Progenitor cell of endocrine pancreas (in vitro differentiated cells): ENCODE measurements around the gene WDR76. TPM values are rescaled to one million over a fixed set of nuclear protein-coding genes. Genes with fewer than 3 reads are reported as not detected.

Source experiments
- DNase-seq: peaks from one replicate; pipeline ENCODE4 v3.0.0; 2021; ENCODE audit warnings: low spot score; ENCODE audit not compliant: unreplicated experiment
- H3K27ac Mint-ChIP-seq: 2 replicates; pipeline ENCODE4 v1.8.0; 2021; ENCODE audit warnings: mild to moderate bottlenecking, moderate library complexity, mixed read lengths
- H3K27me3 Mint-ChIP-seq: 2 replicates; pipeline ENCODE4 v1.8.0; 2021; ENCODE audit warnings: mixed read lengths
- H3K36me3 Mint-ChIP-seq: 2 replicates; pipeline ENCODE4 v1.8.0; 2022; ENCODE audit warnings: mixed read lengths; ENCODE audit not compliant: insufficient read depth
- H3K4me1 Mint-ChIP-seq: 2 replicates; pipeline ENCODE4 v1.8.0; 2021; ENCODE audit warnings: low read depth, mixed read lengths
- H3K4me3 Mint-ChIP-seq: 2 replicates; pipeline ENCODE4 v1.8.0; 2021; ENCODE audit warnings: low read depth, mild to moderate bottlenecking, moderate library complexity, mixed read lengths
- H3K9me3 Mint-ChIP-seq: 2 replicates; pipeline ENCODE4 v1.8.0; 2021; ENCODE audit warnings: low read depth, mixed read lengths
- total RNA-seq: library from RNA; stranded (reverse); gene quantifications from 2 replicates; pipeline ENCODE4 v1.2.1, GENCODE V29; 2021
- TF ChIP-seq, protein P1 (sequence below): fragments of 200-600 bp; sonication (generic); IDR thresholded peaks from one replicate; pipeline ENCODE4 v1.5.0; 2021; ENCODE audit warnings: antibody characterized with exemption, mild to moderate bottlenecking; ENCODE audit not compliant: unreplicated experiment

The WDR76 gene
- total RNA-seq, 1 donor from 2014 or later = 11.2 TPM

DNA sequence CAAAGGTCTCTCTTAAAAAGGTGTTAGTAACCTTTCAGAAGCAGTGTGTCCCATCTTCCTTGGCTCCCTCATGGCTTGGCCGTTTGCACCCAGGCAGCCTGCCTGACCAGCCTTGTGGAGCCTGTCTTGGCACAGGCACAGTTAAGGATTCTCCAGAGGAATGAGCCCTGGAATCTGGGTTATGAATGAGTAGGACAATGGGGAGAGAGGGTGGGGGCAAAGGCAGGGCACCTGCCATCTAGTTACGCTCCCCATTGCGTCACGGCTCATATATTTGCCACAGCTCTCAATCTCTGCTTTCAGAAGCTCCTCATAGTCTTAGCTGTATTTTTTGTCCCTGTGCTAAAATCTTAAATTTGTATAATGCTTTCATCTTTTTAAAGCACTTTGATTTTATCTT is 50.6 kb downstream of the WDR76 start:
- TF ChIP-seq, protein P1, sequence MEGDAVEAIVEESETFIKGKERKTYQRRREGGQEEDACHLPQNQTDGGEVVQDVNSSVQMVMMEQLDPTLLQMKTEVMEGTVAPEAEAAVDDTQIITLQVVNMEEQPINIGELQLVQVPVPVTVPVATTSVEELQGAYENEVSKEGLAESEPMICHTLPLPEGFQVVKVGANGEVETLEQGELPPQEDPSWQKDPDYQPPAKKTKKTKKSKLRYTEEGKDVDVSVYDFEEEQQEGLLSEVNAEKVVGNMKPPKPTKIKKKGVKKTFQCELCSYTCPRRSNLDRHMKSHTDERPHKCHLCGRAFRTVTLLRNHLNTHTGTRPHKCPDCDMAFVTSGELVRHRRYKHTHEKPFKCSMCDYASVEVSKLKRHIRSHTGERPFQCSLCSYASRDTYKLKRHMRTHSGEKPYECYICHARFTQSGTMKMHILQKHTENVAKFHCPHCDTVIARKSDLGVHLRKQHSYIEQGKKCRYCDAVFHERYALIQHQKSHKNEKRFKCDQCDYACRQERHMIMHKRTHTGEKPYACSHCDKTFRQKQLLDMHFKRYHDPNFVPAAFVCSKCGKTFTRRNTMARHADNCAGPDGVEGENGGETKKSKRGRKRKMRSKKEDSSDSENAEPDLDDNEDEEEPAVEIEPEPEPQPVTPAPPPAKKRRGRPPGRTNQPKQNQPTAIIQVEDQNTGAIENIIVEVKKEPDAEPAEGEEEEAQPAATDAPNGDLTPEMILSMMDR = no peak
- Mint-ChIP-seq H3K4me1 (no peaks in the 10 kb centered on the region), H3K4me3 (no peak overlapping the region), H3K36me3 (peaks cover 8% of the 10 kb centered on the region), H3K27me3 (no peaks in the 10 kb centered on the region), H3K27ac (no peak overlapping the region), H3K9me3 (no peaks in the 10 kb centered on the region)
- no peak for DNase-seq

DNA sequence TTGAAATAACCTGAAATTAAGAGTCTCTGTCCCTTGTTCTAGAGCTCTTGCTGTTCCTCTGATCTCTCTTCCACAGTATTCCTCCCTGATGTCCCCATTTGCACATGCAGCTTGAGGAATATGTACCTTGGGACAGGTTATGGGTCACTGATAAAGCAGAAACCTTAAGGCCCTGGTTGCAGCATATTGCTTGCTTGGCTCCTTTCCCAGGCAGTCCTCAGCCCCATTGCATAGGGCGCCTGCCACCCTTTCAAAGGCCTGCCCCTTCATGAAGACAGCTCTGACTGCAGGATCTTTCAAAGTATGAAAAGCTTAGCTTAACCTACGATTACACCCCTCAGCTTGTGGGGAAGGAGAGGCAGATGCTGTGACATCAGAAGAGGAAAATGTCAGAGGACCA is 51.6 kb downstream of the WDR76 start:
- Mint-ChIP-seq H3K4me3 (no peak overlapping the region), H3K9me3 (no peaks in the 10 kb centered on the region), H3K27me3 (no peaks in the 10 kb centered on the region), H3K4me1 (no peaks in the 10 kb centered on the region), H3K27ac (no peak overlapping the region), H3K36me3 (peaks cover 6% of the 10 kb centered on the region)
- DNase-seq = no peak
- TF ChIP-seq, protein P1 = no peak

DNA sequence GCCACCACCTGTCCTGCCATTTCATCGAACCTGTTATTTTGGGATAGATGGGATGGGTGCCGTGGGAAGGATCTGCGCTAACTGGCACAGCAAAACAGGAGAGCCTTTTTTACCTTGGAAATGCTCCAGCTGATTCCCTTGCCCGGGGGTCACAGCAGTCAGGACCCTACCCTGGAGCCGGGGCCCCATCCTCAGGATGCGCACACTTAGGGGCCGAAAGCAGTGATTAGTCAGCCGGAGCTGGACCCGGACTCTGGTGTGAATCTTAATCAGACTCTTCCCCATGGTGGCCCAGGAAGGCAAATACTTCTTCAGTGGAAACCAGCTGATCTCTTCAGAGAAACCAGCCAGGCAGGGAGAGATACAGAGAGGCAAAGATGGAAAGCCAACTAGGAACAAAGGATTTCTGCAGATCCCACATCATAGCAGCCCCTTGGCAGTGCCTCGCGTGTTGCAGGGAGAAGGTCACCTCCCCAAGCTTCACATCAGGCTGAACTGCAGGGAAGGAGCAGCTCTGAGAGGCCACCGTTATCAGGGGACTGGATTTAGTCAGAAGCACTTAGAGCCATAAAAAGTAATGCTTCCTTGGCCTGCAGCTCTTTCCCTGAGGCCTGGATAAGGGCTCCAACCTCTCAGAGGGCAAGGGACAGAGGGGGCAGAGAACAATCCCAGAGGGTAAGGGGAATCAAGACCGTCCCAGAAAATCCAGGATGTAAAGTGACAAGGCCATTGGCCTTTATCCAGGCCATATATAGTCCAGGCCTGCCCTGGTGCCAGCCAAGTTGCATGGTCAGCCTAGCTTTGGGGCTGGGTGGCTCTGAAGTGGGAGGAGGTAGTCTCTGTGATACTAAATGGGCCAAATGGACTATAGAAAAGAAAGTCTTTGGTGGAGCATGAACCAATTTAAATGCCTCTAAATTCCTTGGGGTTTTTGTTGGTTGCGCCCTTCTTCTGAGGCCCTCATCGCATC is 52.9 kb downstream of the WDR76 start:
- no peak overlapping the region for H3K27ac Mint-ChIP-seq
- H3K4me3 Mint-ChIP-seq = no peak overlapping the region
- TF ChIP-seq, protein P1 = no peak
- no peaks in the 10 kb centered on the region for H3K27me3 Mint-ChIP-seq
- no peak for DNase-seq
- no peaks in the 10 kb centered on the region for H3K4me1 Mint-ChIP-seq
- H3K9me3 Mint-ChIP-seq = no peaks in the 10 kb centered on the region
- H3K36me3 Mint-ChIP-seq = peaks cover 9% of the 10 kb centered on the region

DNA sequence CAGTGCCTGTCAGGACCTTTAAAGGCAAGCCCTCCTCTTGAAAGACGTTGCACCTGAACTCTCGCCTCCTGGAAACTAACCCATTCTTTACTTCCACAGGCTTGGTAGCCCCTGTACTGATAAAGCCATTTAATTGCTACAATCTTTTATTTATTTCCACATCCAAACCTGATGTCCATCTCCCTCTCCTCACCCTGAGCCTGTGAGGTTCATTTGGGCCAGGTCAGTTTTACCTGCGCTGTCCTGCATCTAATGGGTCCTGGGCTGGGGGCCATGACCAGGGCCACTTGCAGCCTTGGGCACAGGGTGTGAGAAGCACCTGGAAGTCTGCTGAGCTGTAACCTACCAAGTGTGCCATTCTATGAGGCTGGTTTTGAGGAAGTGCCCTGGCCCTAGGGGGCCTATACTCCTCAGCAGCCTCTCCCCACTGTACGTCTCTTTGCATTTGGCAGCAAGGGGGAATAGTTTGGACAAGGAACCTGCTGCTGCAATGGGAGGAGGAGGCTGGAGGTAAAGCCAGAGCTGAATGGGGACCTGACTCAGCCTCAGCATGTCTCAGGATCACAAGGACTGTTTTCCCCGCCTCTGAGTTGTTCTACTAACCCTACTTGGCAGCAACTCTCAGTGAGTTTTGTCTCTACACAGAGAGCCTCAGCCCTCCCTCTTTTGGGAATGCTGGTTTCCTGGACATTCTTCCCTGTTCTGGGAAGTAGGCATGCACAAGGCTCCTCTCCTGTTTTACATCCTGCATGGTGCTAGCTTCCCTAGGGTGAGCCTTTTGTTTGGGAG is 53.8 kb downstream of the WDR76 start:
- Mint-ChIP-seq H3K4me1 (no peaks in the 10 kb centered on the region), H3K9me3 (no peaks in the 10 kb centered on the region), H3K27me3 (no peaks in the 10 kb centered on the region), H3K4me3 (no peak overlapping the region), H3K36me3 (peaks cover 12% of the 10 kb centered on the region), H3K27ac (no peak overlapping the region)
- DNase-seq = no peak
- TF ChIP-seq, protein P1 = no peak

DNA sequence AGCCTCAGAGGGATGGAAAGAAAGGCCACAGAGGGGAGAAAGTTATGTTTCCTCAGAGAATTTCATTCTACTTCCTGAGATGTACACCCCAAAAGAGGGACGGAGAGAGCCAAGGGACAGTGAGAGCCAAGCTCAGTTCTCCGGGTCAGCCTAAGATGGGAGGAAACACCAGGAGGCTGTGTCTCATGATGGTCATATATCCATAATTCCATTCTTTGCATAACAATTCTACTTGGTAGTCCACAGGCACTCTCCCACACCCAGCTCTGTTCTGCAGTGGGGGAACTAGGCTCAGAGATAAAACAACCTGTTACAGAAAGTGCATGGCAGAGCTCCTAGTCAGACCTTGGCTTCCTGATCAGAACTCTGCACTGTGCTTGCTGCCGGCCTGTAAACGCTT is 54.4 kb downstream of the WDR76 start:
- no peaks in the 10 kb centered on the region for H3K27me3 Mint-ChIP-seq
- H3K4me3 Mint-ChIP-seq = no peak overlapping the region
- H3K9me3 Mint-ChIP-seq = no peaks in the 10 kb centered on the region
- H3K4me1 Mint-ChIP-seq = no peaks in the 10 kb centered on the region
- H3K27ac Mint-ChIP-seq = no peak overlapping the region
- DNase-seq = no peak
- TF ChIP-seq, protein P1 = no peak
- H3K36me3 Mint-ChIP-seq = peaks cover 12% of the 10 kb centered on the region
